HG02973 (cell line): ENCODE measurements around the gene MGAT4A.
"Not testable (repeated sequence)": the region's sequence is repeated elsewhere in the genome, so short reads cannot be mapped to it uniquely, and the experiment has no call there.

Source experiments
- ATAC-seq: cut with Tn5 transposase; IDR thresholded peaks from one replicate; pipeline ENCODE4 v1.9.1; 2021; ENCODE audit warnings: moderate library complexity; ENCODE audit not compliant: unreplicated experiment

MGAT4A gene

DNA sequence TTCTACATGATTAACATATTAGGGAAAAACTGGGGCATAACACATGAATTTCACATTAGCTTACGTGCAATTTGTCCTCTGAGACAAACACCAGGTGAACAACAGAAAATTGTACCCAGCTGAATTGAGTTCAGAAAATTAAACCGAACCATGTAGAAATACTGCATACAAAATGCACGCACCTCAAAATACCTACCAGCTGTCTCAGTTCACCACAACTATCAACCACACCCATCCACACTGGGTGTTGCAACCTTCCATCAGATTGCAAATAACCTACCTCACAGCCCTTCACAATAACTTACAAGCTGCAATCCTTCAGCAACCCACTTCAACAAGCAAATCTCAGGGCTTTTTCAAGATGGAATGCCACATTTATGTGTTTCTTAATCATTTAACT lies 66.6 kb downstream of the MGAT4A start:
- no peak for ATAC-seq

GRCh38 chr2:98663511-98664090 lies 67.3 kb downstream of the MGAT4A start:
- no peak for ATAC-seq

- ATAC-seq: not testable (repeated sequence)
Observed at GRCh38 chr2:98659491-98659840, 71.5 kb downstream of the MGAT4A start.

- ATAC-seq: no peak
Observed at GRCh38 chr2:98658816-98659490, 72.0 kb downstream of the MGAT4A start.

- no peak for ATAC-seq
Observed at GRCh38 chr2:98656800-98657199, 74.1 kb downstream of the MGAT4A start.

DNA sequence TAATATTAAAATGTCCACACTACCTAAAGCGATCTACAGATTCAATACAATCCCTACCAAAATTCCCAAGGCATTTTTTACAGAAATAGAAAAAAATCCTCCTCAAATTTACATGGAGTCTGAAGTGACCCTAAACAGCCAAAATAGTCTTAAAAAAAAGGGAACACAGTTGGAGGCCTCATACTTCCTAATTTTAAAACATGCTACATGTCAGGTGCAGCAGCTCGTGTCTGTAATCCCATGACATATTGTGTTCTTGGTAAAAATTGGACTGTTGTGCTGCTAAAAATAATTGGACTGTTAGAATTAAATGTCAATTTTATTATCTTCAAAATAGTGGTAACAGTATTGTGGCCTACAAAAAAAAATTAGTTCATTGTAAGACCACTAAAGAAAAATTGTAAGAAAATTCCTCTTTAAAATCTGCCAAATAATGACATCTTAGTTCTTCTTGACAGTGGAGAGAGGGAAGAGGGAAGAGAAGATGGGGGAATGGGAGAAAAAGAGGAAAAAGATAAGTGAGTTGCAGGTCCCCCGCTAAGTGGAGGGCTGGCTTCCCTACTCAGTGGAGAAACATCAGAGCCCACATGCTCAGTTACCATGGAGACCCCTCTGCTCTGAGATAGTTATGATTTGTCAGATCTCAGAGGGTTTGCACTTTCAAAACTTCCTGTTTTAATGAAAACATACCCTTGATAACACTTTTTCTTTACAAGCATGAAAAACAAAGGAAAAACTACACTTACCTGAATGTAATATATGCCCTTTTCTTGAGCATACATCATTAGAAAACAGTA lies 76.0 kb downstream of the MGAT4A start:
- no peak for ATAC-seq

GRCh38 chr2:98650998-98651397 lies 79.9 kb downstream of the MGAT4A start:
- no peak for ATAC-seq

GRCh38 chr2:98649992-98650375 lies 80.9 kb downstream of the MGAT4A start:
- ATAC-seq: no peak

DNA sequence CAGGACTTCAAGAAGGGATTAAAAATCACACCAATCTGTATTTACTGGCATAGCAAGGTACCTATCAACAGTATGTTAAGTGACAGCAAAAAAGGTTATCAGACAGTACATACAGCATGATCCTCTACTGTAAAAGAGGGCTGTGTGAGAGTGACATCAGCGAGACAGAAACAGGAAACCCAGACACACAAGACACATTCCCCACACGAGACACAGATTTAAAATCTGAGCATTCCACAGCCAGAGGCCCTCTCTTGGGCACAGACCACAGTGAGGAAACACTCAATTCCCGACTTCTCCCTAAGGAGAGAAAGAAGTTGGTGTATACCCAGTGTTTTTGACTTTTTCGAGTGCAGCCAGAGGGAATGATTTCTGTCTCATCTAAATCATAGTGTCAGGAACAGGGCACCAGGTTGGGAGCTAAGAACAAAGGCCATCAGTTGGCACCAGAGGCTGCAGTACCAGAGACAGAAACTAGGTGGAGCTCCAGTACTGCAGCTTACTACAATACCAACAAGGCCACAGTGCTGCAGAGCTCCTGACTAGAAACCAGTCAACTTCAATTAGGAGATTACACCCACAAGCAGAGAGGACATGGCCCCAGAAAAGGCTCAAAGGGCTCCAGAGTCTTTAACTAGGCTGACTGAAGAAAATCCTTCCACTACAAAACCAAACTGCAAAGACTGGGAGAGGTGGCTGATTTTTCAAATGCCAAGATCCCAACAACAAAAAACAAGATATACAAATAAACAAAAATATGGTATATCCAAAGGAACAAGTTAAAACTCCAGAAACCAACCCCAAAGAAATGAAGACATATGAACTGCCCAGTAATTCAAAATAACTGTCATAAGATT lies 81.6 kb downstream of the MGAT4A start:
- no peak for ATAC-seq

DNA sequence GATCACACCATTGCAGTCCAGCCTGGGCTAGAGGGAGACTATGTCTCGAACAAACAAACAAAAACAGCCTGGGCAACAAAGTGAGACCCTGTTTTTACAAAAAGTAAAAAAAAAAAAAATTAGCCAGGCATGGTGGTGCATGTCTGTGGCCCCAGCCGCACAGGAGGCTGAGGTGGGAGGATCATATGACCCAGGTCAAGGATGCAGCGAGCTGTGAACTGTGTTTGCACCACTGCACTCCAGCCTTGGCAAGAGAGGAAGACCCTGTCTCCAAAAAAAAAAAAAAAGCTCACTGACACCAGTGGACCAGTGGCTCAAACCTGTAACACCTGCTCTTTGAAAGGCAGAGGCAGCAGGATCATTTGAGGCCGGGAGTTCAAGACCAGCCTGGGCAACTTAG lies 82.5 kb downstream of the MGAT4A start:
- ATAC-seq: no peak

DNA sequence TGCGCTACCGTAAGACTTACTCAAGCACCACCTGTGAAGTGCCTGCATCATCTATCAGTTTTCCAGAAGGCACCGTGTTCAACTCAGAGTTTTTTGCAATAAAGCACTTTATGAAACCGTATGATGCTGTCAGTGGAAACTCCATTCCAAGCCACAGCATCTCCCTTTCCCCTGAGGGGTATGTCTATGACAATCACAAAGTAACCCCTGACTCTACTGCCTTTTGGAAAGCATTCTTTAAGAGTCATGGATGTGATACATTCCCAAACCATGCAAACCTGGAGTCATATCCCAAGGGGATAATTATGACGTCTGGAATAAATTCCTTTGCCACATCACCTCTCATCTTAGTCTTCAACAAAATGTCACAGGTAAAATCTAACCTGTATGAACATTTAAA lies 83.3 kb downstream of the MGAT4A start:
- no peak for ATAC-seq

GRCh38 chr2:98643496-98644100 lies 87.3 kb downstream of the MGAT4A start:
- no peak for ATAC-seq

- ATAC-seq: no peak
Observed at GRCh38 chr2:98637401-98638147, 93.4 kb downstream of the MGAT4A start.

DNA sequence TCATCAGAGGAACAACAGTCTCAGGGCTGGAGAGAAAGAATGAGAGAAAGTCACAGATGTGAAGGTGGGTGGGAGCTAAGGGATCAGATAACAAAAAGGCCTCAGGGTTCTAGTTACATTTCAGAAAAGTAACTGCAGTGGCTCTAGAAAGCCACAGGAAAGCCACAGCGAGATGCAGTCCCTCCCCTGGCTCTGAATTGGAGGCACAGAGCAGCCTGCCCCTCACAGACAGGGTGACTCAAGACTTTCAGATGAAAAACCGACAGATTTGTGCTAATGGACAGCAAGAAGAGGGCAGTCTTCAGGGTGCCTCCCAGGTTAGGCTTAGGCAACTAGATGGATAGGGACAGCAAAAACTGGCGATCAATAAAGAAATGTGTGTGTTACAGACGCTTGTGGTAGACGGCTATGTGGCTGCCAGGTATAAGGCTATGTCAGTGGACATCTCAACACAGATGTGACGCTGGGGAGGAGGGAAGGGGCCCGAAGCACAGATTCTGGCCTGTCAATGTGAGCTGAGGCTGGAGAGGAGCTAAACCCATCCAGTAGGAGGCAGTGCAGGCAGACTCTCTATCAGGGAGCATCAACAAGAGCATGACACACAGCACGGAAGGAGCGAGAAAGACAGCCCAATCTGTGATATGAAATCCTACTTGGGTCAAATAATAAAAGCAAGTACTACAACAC lies 96.4 kb downstream of the MGAT4A start:
- ATAC-seq: no peak

- no peak for ATAC-seq
Observed at GRCh38 chr2:98632351-98632750, 98.6 kb downstream of the MGAT4A start.

DNA sequence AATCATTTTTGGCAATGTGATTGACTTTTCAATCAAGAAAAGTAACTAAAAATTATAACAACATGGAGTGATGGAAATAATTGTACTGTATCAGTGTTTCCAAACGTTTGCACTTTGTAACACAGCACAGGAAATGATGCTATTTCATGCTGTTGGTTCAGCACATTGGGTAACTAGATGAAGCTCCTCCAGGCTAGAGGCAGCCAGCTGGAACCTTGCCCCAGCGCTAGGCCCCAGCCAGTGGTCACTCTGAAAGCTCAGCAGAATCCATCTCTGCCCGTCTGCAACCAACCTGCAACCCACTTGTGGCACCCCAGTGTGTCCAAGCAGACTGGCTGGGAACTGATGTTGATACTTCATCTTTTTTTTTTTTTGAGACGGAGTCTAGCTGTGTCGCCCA lies 107.3 kb downstream of the MGAT4A start:
- ATAC-seq: no peak

GRCh38 chr2:98617149-98617548 lies 113.8 kb downstream of the MGAT4A start:
- no peak for ATAC-seq

DNA sequence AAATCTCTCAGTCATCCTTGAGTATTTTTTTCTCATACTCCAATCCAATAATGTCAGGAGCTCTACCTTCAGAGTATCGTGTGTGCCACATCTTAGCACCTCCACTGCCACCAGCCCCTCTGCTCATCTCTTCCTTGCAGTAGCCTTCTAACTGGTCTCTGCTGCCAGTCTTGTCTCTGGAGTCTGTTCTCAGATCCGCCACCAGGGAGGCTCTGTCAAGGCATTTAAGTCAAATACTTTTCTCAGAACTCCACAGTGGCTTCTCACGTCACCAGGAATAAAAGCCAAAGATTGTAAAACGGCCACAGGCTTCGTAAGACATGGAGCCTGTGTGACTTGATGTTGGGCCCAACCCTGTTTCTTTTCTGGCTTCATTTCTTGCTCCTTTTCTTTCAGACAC lies 115.5 kb downstream of the MGAT4A start:
- ATAC-seq: no peak

- no peak for ATAC-seq
Observed at GRCh38 chr2:98614024-98614739, 116.8 kb downstream of the MGAT4A start.
